Neural crest cell (in vitro differentiated cells): ENCODE data around the gene C2CD3. TPM values are rescaled to one million over a fixed set of nuclear protein-coding genes. Genes with fewer than 3 reads are reported as not detected.

Experiments
- DNase-seq: peaks from one replicate; pipeline ENCODE4 v3.0.0; 2021; ENCODE audit warnings: low read depth, mixed read lengths, low spot score
- H3K27ac Mint-ChIP-seq: one replicate; pipeline ENCODE4 v1.8.0; 2021; ENCODE audit warnings: mild to moderate bottlenecking, mixed read lengths; ENCODE audit not compliant: unreplicated experiment
- H3K27me3 Mint-ChIP-seq: 2 replicates; pipeline ENCODE4 v1.8.0; 2021; ENCODE audit warnings: low read depth, mild to moderate bottlenecking, mixed read lengths
- H3K36me3 Mint-ChIP-seq: 2 replicates; pipeline ENCODE4 v1.8.0; 2021; ENCODE audit warnings: low read depth, mild to moderate bottlenecking, mixed read lengths
- H3K4me1 Mint-ChIP-seq: 2 replicates; pipeline ENCODE4 v1.8.0; 2021; ENCODE audit warnings: mixed read lengths
- H3K4me3 Mint-ChIP-seq: one replicate; pipeline ENCODE4 v1.8.0; 2021; ENCODE audit warnings: mild to moderate bottlenecking, mixed read lengths
- H3K9me3 Mint-ChIP-seq: 2 replicates; pipeline ENCODE4 v1.8.0; 2021; ENCODE audit warnings: mixed read lengths
- total RNA-seq: library from RNA; stranded (reverse); gene quantifications from 2 replicates; pipeline ENCODE4 v1.2.1, GENCODE V29; 2021
- TF ChIP-seq, protein P1 (sequence below): fragments of 200-600 bp; sonication (generic); conservative IDR thresholded peaks from 2 replicates; pipeline ENCODE4 v1.5.0; 2021; ENCODE audit warnings: antibody characterized with exemption, mild to moderate bottlenecking

C2CD3 gene
- total RNA-seq, 1 donor from 2014 or later = 41.9 TPM

DNA sequence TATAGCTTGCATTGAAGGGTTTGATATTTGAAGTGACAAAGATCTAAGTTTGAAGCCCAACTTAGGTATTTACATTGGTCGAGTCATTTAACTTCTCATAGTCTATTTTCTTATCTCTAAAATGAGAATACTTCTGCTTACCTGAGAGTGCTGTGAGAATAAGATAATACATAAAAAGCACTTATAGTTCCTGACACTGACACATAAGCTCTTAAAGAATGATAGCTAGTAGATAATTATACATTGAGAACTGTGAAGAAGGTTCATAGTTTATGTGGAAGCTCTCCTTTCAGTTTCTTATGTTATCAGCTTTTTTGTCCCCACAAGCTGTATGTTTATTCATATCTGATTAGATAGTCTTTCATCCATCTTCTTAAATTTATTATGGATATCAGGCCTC, 5.1 kb upstream of the C2CD3 start:
- Mint-ChIP-seq H3K27ac (no peak overlapping the region), H3K36me3 (no peaks in the 10 kb centered on the region), H3K9me3 (no peaks in the 10 kb centered on the region), H3K4me1 (peaks cover 6% of the 10 kb centered on the region), H3K4me3 (no peak overlapping the region), H3K27me3 (no peaks in the 10 kb centered on the region)
- DNase-seq = no peak
- TF ChIP-seq, protein P1, sequence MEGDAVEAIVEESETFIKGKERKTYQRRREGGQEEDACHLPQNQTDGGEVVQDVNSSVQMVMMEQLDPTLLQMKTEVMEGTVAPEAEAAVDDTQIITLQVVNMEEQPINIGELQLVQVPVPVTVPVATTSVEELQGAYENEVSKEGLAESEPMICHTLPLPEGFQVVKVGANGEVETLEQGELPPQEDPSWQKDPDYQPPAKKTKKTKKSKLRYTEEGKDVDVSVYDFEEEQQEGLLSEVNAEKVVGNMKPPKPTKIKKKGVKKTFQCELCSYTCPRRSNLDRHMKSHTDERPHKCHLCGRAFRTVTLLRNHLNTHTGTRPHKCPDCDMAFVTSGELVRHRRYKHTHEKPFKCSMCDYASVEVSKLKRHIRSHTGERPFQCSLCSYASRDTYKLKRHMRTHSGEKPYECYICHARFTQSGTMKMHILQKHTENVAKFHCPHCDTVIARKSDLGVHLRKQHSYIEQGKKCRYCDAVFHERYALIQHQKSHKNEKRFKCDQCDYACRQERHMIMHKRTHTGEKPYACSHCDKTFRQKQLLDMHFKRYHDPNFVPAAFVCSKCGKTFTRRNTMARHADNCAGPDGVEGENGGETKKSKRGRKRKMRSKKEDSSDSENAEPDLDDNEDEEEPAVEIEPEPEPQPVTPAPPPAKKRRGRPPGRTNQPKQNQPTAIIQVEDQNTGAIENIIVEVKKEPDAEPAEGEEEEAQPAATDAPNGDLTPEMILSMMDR = no peak

GRCh38 chr11:74171997-74172396, 1.2 kb upstream of the C2CD3 start:
- no peak for DNase-seq
- Mint-ChIP-seq H3K4me1 (peaks cover 10% of the 10 kb centered on the region), H3K27me3 (no peaks in the 10 kb centered on the region)

GRCh38 chr11:74171630-74171968, 797 bp upstream of the C2CD3 start:
- H3K9me3 Mint-ChIP-seq = no peaks in the 10 kb centered on the region
- H3K27me3 Mint-ChIP-seq = no peaks in the 10 kb centered on the region
- H3K4me3 Mint-ChIP-seq = no peak overlapping the region
- H3K36me3 Mint-ChIP-seq = peaks cover 3% of the 10 kb centered on the region
- TF ChIP-seq, protein P1 = no peak
- no peak for DNase-seq
- peaks cover 10% of the 10 kb centered on the region for H3K4me1 Mint-ChIP-seq
- no peak overlapping the region for H3K27ac Mint-ChIP-seq

More at GRCh38 chr11:74171997-74172396, 1.2 kb upstream of the C2CD3 start:
- Mint-ChIP-seq H3K27ac (no peak overlapping the region), H3K9me3 (no peaks in the 10 kb centered on the region), H3K4me3 (no peak overlapping the region), H3K36me3 (no peaks in the 10 kb centered on the region)
- TF ChIP-seq, protein P1 = no peak

DNA sequence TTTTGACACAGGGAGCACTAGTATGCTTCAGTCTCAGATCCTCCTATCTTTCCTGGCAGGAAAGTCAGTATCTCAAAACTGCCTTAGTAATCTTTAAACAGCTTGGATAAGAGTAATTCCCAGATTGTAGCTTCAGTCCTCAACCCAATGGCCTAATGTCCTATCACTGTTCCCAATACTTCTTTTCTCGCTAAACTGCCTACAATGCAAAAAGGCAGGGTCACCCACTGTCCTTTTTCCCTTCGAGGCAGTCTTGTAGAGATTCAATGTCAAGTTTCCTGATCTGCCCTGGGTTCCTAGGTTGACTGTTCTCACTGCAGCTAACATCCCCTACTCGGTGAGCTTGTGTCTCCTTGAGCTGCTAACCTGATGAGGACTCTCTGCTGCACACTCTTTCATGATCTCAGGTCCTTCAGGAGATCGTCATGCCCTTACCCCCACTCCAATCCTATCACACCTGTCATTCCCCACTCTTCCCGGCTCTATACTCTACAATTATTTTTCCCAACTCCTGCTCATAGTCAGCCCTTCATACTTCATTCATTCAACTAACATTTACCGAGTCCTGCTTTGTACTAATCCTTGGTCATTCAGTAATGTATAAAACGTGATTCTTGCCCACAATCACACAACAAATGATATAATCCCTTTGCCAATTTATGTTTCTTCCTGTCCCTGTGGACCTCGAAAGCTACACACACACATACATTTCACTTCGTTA, 904 bp downstream of the C2CD3 start:
- Mint-ChIP-seq H3K27me3 (no peaks in the 10 kb centered on the region), H3K27ac (no peak overlapping the region), H3K4me1 (peaks cover 10% of the 10 kb centered on the region), H3K36me3 (peaks cover 3% of the 10 kb centered on the region), H3K4me3 (no peak overlapping the region), H3K9me3 (no peaks in the 10 kb centered on the region)
- TF ChIP-seq, protein P1 = no peak
- no peak for DNase-seq

GRCh38 chr11:74168838-74169237, 2.0 kb downstream of the C2CD3 start:
- Mint-ChIP-seq H3K27me3 (no peaks in the 10 kb centered on the region), H3K9me3 (no peaks in the 10 kb centered on the region), H3K4me1 (peaks cover 5% of the 10 kb centered on the region), H3K27ac (no peak overlapping the region), H3K4me3 (peak overlapping the region; percentile 42), H3K36me3 (peaks cover 3% of the 10 kb centered on the region)
- TF ChIP-seq, protein P1 = no peak
- DNase-seq = no peak
